ENCODE results near the gene TGFBR2. TPM values are rescaled to one million over a fixed set of nuclear protein-coding genes. Genes with fewer than 3 reads are reported as not detected.

Gene TGFBR2
- polyA plus RNA-seq, 1 of the 3 experiments (the other 2 are of a cell fraction) = 48.3 TPM

GRCh38 chr3:30576946-30577345 is 29.5 kb upstream of the TGFBR2 start:
- ChIA-PET CTCF (no interaction called here), POLR2A (no interaction called here)
- Histone ChIP-seq H3K36me3 (replicated peaks in 1 of 2; ENCODE audit: control insufficient read depth in 1 of 2, insufficient read depth in 2 of 2, low read length in 1 of 2) (no peaks in the 10 kb centered on the region), H3K79me2 (ENCODE audit: insufficient read depth) (no peaks in the 10 kb centered on the region), H3K27ac (ENCODE audit: low read depth in 2 of 2, low read length in 1 of 2) (peak overlapping the region in 1 of 2 experiments; percentile 41; a peak in 2 of 4 replicates), H3K4me2 (peak overlapping the region; percentile 20), H3K27me3 (ENCODE audit: insufficient read depth) (no peaks in the 10 kb centered on the region), H2AFZ (ENCODE audit: low read depth) (no peak overlapping the region; the same call in 1 of the 2 replicates), H3K4me1 (ENCODE audit: control insufficient read depth in 1 of 2, insufficient read depth in 2 of 2, low read depth in 1 of 2, low read length in 1 of 2) (peaks cover 2 to 13% of the 10 kb centered on the region in 2 experiments), H3K4me3 (ENCODE audit: low read depth in 2 of 2, low read length in 1 of 2) (no peak overlapping the region), H3K9ac (no peak overlapping the region), H3F3A (replicated peaks; ENCODE audit: insufficient read depth) (peaks cover 5% of the 10 kb centered on the region), H4K20me1 (ENCODE audit: insufficient read depth) (no peaks in the 10 kb centered on the region), H3K9me2 (no peaks in the 10 kb centered on the region), H3K9me3 (no peaks in the 10 kb centered on the region)
- TF ChIP-seq RFX5 (IDR thresholded peaks at IDR 0.05; ENCODE audit: low read length) = no peak
- peak; percentile 68; the same call in 1 of the 2 replicates for TF ChIP-seq MEF2A (IDR thresholded peaks at IDR 0.05; ENCODE audit: borderline replicate concordance, low read depth)
- TF ChIP-seq RXRA (IDR thresholded peaks at IDR 0.05; ENCODE audit: borderline replicate concordance, low read depth) = no peak
- TF ChIP-seq, protein P1, sequence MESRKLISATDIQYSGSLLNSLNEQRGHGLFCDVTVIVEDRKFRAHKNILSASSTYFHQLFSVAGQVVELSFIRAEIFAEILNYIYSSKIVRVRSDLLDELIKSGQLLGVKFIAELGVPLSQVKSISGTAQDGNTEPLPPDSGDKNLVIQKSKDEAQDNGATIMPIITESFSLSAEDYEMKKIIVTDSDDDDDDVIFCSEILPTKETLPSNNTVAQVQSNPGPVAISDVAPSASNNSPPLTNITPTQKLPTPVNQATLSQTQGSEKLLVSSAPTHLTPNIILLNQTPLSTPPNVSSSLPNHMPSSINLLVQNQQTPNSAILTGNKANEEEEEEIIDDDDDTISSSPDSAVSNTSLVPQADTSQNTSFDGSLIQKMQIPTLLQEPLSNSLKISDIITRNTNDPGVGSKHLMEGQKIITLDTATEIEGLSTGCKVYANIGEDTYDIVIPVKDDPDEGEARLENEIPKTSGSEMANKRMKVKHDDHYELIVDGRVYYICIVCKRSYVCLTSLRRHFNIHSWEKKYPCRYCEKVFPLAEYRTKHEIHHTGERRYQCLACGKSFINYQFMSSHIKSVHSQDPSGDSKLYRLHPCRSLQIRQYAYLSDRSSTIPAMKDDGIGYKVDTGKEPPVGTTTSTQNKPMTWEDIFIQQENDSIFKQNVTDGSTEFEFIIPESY (IDR thresholded peaks at IDR 0.05; ENCODE audit: borderline replicate concordance, low read depth) = no peak
- no peak for TF ChIP-seq ELF1 (IDR thresholded peaks at IDR 0.05)
- 73% methylated on average over 4 of the region's 4 CpGs for WGBS (ENCODE audit: low lambda C conversion rate)
- DNase-seq = no peak

- DNase-seq = no peak
- H3K9me3 ChIP-seq = no peaks in the 10 kb centered on the region
- no peaks in the 10 kb centered on the region for H4K20me1 ChIP-seq (ENCODE audit: insufficient read depth)
- H2AFZ ChIP-seq (ENCODE audit: low read depth) = no peak overlapping the region; the same call in 1 of the 2 replicates
- H3K4me1 ChIP-seq (ENCODE audit: control insufficient read depth in 1 of 2, insufficient read depth in 2 of 2, low read depth in 1 of 2, low read length in 1 of 2) = peaks cover 2 to 13% of the 10 kb centered on the region in 2 experiments
- peak overlapping the region; percentile 32; the same call in 1 of the 2 replicates for H3K4me2 ChIP-seq
- H3K27ac ChIP-seq (ENCODE audit: low read depth in 2 of 2, low read length in 1 of 2) = peak overlapping the region in 1 of 2 experiments; percentile 41; a peak in 2 of 4 replicates
- peaks cover 5% of the 10 kb centered on the region for H3F3A ChIP-seq (replicated peaks; ENCODE audit: insufficient read depth)
- no peaks in the 10 kb centered on the region for H3K9me2 ChIP-seq
- TF ChIP-seq SIN3A (IDR thresholded peaks at IDR 0.05; ENCODE audit: borderline replicate concordance, low read depth, low read length) (no peak), GABPA (IDR thresholded peaks at IDR 0.05; ENCODE audit: low read depth) (no peak), YY1 (IDR thresholded peaks at IDR 0.05; ENCODE audit: low read depth) (no peak), RAD21 (IDR thresholded peaks at IDR 0.05; ENCODE audit: low read length) (no peak), FOSL2 (IDR thresholded peaks at IDR 0.05; ENCODE audit: borderline replicate concordance, low read depth) (no peak), RCOR1 (IDR thresholded peaks at IDR 0.05; ENCODE audit: low read length) (no peak), POLR2AphosphoS5 (IDR thresholded peaks at IDR 0.05; ENCODE audit: low read depth, low read length) (no peak), EZH2phosphoT487 (IDR thresholded peaks at IDR 0.05; ENCODE audit: borderline replicate concordance, low read depth) (no peak), NRF1 (IDR thresholded peaks at IDR 0.05; ENCODE audit: low read depth, low read length) (no peak)
- no peak overlapping the region for H3K9ac ChIP-seq
- no peaks in the 10 kb centered on the region for H3K79me2 ChIP-seq (ENCODE audit: insufficient read depth)
- no peak overlapping the region for H3K4me3 ChIP-seq (ENCODE audit: low read depth in 2 of 2, low read length in 1 of 2)
- CTCF ChIA-PET = no interaction called here
- POLR2A ChIA-PET = no interaction called here
- H3K27me3 ChIP-seq (ENCODE audit: insufficient read depth) = no peaks in the 10 kb centered on the region
- no peaks in the 10 kb centered on the region for H3K36me3 ChIP-seq (replicated peaks in 1 of 2; ENCODE audit: control insufficient read depth in 1 of 2, insufficient read depth in 2 of 2, low read length in 1 of 2)
Measured at GRCh38 chr3:30577788-30578187, 28.6 kb upstream of the TGFBR2 start.
